Smooth muscle cell (in vitro differentiated cells): ENCODE data around the gene RABIF. TPM values are rescaled to one million over a fixed set of nuclear protein-coding genes. Genes with fewer than 3 reads are reported as not detected.

Source experiments
- DNase-seq: peaks from one replicate; lab custom pipeline; 2025; ENCODE audit not compliant: unreplicated experiment; lab: John Stamatoyannopoulos, UW
- H2AFZ ChIP-seq: fragments of 200-600 bp; sonication (generic); 2 replicates; pipeline ENCODE4 v1.6.0; 2016; ENCODE audit warnings: antibody characterized with exemption, low read depth, mild to moderate bottlenecking
- H3F3A ChIP-seq: fragments of 200-600 bp; sonication (generic); 2 replicates; pipeline ENCODE4 v1.6.0; 2017; ENCODE audit warnings: antibody characterized with exemption, low read depth
- H3K27ac ChIP-seq: fragments of 200-600 bp; sonication (generic); 2 replicates; pipeline ENCODE4 v1.5.1; 2016; ENCODE audit warnings: low read depth, mild to moderate bottlenecking
- H3K27me3 ChIP-seq: fragments of 200-600 bp; sonication (generic); 2 replicates; pipeline ENCODE4 v1.6.1; 2016; ENCODE audit warnings: low read depth, mild to moderate bottlenecking
- H3K36me3 ChIP-seq: fragments of 200-600 bp; sonication (generic); 2 replicates; pipeline ENCODE4 v1.5.1; 2016; ENCODE audit warnings: low read depth
- H3K4me1 ChIP-seq: fragments of 200-600 bp; sonication (generic); 2 replicates; pipeline ENCODE4 v1.5.1; 2016; ENCODE audit warnings: low read depth
- H3K4me2 ChIP-seq: fragments of 200-600 bp; sonication (generic); 2 replicates; pipeline ENCODE4 v1.6.0; 2016; ENCODE audit warnings: mild to moderate bottlenecking
- H3K4me3 ChIP-seq: fragments of 200-600 bp; sonication (generic); 2 replicates; pipeline ENCODE4 v1.5.1; 2016; ENCODE audit warnings: mild to moderate bottlenecking
- H3K79me2 ChIP-seq: fragments of 200-600 bp; sonication (generic); 2 replicates; pipeline ENCODE4 v1.6.0; 2016; ENCODE audit warnings: low read depth, mild to moderate bottlenecking
- H3K9ac ChIP-seq: fragments of 200-600 bp; sonication (generic); 2 replicates; pipeline ENCODE4 v1.6.0; 2016; ENCODE audit warnings: low read depth
- H3K9me3 ChIP-seq: fragments of 200-600 bp; sonication (generic); replicated peaks from 2 replicates; pipeline ENCODE4 v1.5.1; 2016; ENCODE audit warnings: low read depth
- H4K20me1 ChIP-seq: fragments of 200-600 bp; sonication (generic); 2 replicates; pipeline ENCODE4 v1.6.0; 2016; ENCODE audit warnings: low read depth
- WGBS: methylation state at CpG from one replicate; pipeline ENCODE4 v1.1.7; 2016; ENCODE audit warnings: low lambda C conversion rate; 5-methylcytosine and 5-hydroxymethylcytosine counted together
- polyA plus RNA-seq: library from polyadenylated mRNA; unstranded; fragments of >200 nt; fragmentation: Nextera tagmentation; extraction: Ambion mirVana; gene quantifications from 2 replicates; pipeline ENCODE4 v1.2.1, GENCODE V29; 2016
- total RNA-seq: library from RNA; depleted of rRNA; stranded (reverse); fragments of >200 nt; gene quantifications from 2 replicates; pipeline ENCODE4 v1.2.3, GENCODE V29; 2014
- TF ChIP-seq, protein P1 (sequence below): fragments of 200-600 bp; sonication (generic); IDR thresholded peaks from 2 replicates; pipeline ENCODE4 v1.5.1; 2017; ENCODE audit warnings: borderline replicate concordance, mild to moderate bottlenecking, antibody characterized with exemption; ENCODE audit not compliant: insufficient read depth, poor library complexity, severe bottlenecking

The RABIF gene
- total and polyA plus RNA-seq, 2 experiments from 2014 or later = 5.2 to 6.9 TPM

DNA sequence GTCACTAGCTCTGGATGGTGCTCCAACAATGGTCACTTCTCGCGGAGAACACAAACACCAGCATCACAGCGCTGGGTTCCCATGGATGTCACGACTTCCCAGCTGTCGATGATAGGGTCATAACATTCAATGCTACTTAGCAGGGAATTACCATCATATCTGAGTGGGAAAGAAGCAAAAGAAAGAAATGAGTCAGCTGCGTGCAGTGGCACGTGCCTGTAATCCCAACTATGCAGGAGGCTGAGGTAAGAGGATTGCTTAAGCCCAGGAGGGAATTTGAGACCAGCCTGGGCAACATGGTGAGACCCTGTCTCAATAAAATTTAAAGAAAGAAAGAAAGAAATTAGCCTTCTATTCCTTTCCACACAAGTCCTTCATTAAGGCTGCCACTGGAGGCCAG is 3.6 kb upstream of the RABIF start:
- TF ChIP-seq, protein P1, sequence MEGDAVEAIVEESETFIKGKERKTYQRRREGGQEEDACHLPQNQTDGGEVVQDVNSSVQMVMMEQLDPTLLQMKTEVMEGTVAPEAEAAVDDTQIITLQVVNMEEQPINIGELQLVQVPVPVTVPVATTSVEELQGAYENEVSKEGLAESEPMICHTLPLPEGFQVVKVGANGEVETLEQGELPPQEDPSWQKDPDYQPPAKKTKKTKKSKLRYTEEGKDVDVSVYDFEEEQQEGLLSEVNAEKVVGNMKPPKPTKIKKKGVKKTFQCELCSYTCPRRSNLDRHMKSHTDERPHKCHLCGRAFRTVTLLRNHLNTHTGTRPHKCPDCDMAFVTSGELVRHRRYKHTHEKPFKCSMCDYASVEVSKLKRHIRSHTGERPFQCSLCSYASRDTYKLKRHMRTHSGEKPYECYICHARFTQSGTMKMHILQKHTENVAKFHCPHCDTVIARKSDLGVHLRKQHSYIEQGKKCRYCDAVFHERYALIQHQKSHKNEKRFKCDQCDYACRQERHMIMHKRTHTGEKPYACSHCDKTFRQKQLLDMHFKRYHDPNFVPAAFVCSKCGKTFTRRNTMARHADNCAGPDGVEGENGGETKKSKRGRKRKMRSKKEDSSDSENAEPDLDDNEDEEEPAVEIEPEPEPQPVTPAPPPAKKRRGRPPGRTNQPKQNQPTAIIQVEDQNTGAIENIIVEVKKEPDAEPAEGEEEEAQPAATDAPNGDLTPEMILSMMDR = no peak
- H3K4me2 ChIP-seq = no peak overlapping the region
- H3K27ac ChIP-seq = no peak overlapping the region
- no peak overlapping the region for H3K4me3 ChIP-seq
- H2AFZ ChIP-seq = no peak overlapping the region
- H3K79me2 ChIP-seq = peaks cover 5% of the 10 kb centered on the region
- 88% methylated on average over 7 of the region's 7 CpGs for WGBS
- peaks cover 7% of the 10 kb centered on the region for H3K4me1 ChIP-seq
- no peaks in the 10 kb centered on the region for H3K27me3 ChIP-seq
- H3F3A ChIP-seq = peaks cover 10% of the 10 kb centered on the region
- no peak overlapping the region for H3K9ac ChIP-seq
- H4K20me1 ChIP-seq = peaks cover 6% of the 10 kb centered on the region
- no peaks in the 10 kb centered on the region for H3K9me3 ChIP-seq
- H3K36me3 ChIP-seq = peaks cover 23% of the 10 kb centered on the region
- DNase-seq = no peak

- whole genome bisulfite sequencing = 91% methylated on average over 4 of the region's 4 CpGs
- TF ChIP-seq, protein P1 = no peak
- Histone ChIP-seq H3K27ac (no peak overlapping the region), H3F3A (peaks cover 10% of the 10 kb centered on the region), H3K9ac (no peak overlapping the region), H3K4me1 (peaks cover 14% of the 10 kb centered on the region), H4K20me1 (peaks cover 25% of the 10 kb centered on the region), H3K4me2 (no peak overlapping the region), H3K9me3 (no peaks in the 10 kb centered on the region), H2AFZ (no peak overlapping the region), H3K79me2 (peaks cover 19% of the 10 kb centered on the region), H3K27me3 (no peaks in the 10 kb centered on the region), H3K4me3 (no peak overlapping the region), H3K36me3 (peaks cover 9% of the 10 kb centered on the region)
- DNase-seq = no peak
These were observed 1.4 kb upstream of the RABIF start for GRCh38 chr1:202890392-202890791.

DNA sequence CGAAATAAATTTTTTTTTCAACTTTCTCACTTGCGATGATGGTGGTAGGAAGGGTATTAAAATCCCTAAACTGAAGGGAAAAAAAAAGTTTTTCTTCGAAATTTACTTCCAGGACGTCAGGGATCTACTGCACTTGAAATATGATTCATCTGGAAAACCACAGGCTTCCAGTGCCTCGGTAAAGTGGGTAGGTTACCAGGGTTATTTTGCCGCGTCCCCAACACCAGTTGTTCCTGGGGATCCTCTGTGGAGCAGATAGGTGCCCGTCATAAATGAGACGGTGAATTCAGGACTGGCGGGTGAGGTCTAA is 773 bp downstream of the RABIF start:
- TF ChIP-seq, protein P1 = no peak
- no peak for DNase-seq
- Histone ChIP-seq H3K4me3 (peak overlapping the region; percentile 77), H3K27ac (peak overlapping the region; percentile 75), H3K9ac (peak overlapping the region; percentile 45), H3K4me1 (peaks cover 14% of the 10 kb centered on the region), H4K20me1 (peaks cover 46% of the 10 kb centered on the region), H3K79me2 (peaks cover 30% of the 10 kb centered on the region), H3K27me3 (no peaks in the 10 kb centered on the region), H3K4me2 (peak overlapping the region; percentile 88), H3K9me3 (no peaks in the 10 kb centered on the region), H3K36me3 (no peaks in the 10 kb centered on the region), H2AFZ (peak overlapping the region; percentile 82), H3F3A (peaks cover 10% of the 10 kb centered on the region)
- WGBS = 4% methylated on average over 10 of the region's 10 CpGs

- no peak for DNase-seq
- no peak overlapping the region for H3K4me2 ChIP-seq
- no peaks in the 10 kb centered on the region for H3K36me3 ChIP-seq
- H3K4me3 ChIP-seq = no peak overlapping the region
- H3K4me1 ChIP-seq = peaks cover 6% of the 10 kb centered on the region
- H2AFZ ChIP-seq = no peak overlapping the region
- WGBS = 98% methylated on average over 10 of the region's 10 CpGs
- no peaks in the 10 kb centered on the region for H3K9me3 ChIP-seq
- no peak overlapping the region for H3K9ac ChIP-seq
- H3K27ac ChIP-seq = no peak overlapping the region
- H3K27me3 ChIP-seq = no peaks in the 10 kb centered on the region
- peaks cover 43% of the 10 kb centered on the region for H4K20me1 ChIP-seq
- TF ChIP-seq, protein P1 = no peak
- peaks cover 25% of the 10 kb centered on the region for H3K79me2 ChIP-seq
- no peaks in the 10 kb centered on the region for H3F3A ChIP-seq
These were observed 7.9 kb downstream of the RABIF start for GRCh38 chr1:202880961-202881460.
